ENCODE measurements around the gene FNDC11.
"Not testable (repeated sequence)": the region's sequence is repeated elsewhere in the genome, so short reads cannot be mapped to it uniquely, and the experiment has no call there.

Gene FNDC11

GRCh38 chr20:63585616-63586565 lies 31.9 kb downstream of the FNDC11 start:
- DNase-seq, result no peak

- no peak for DNase-seq
Observed at GRCh38 chr20:63586797-63587196, 32.8 kb downstream of the FNDC11 start.

GRCh38 chr20:63587256-63587655 lies 33.3 kb downstream of the FNDC11 start:
- no peak for DNase-seq

- no peak for DNase-seq
Observed at GRCh38 chr20:63587776-63588591, 34.0 kb downstream of the FNDC11 start.

GRCh38 chr20:63588641-63589041 lies 34.7 kb downstream of the FNDC11 start:
- DNase-seq, result no peak

GRCh38 chr20:63589261-63590217 lies 35.6 kb downstream of the FNDC11 start:
- no peak for DNase-seq

- no peak for DNase-seq
Observed at GRCh38 chr20:63590218-63591146, 36.5 kb downstream of the FNDC11 start.

GRCh38 chr20:63591147-63591533 lies 37.2 kb downstream of the FNDC11 start:
- no peak for DNase-seq

- no peak for DNase-seq
Observed at GRCh38 chr20:63591786-63592355, 37.9 kb downstream of the FNDC11 start.

GRCh38 chr20:63592661-63593060 lies 38.7 kb downstream of the FNDC11 start:
- no peak for DNase-seq

- DNase-seq, result no peak
Observed at GRCh38 chr20:63594043-63594561, 40.1 kb downstream of the FNDC11 start.

GRCh38 chr20:63595416-63596127 lies 41.6 kb downstream of the FNDC11 start:
- no peak for DNase-seq

GRCh38 chr20:63596423-63596822 lies 42.5 kb downstream of the FNDC11 start:
- no peak for DNase-seq

GRCh38 chr20:63597651-63598478 lies 43.9 kb downstream of the FNDC11 start:
- no peak for DNase-seq

- no peak for DNase-seq
Observed at GRCh38 chr20:63598479-63599395, 44.8 kb downstream of the FNDC11 start.

GRCh38 chr20:63599396-63600050 lies 45.6 kb downstream of the FNDC11 start:
- DNase-seq, result no peak

- not testable (repeated sequence) for DNase-seq
Observed at GRCh38 chr20:63601679-63602078, 47.7 kb downstream of the FNDC11 start.

- no peak for DNase-seq
Observed at GRCh38 chr20:63602321-63602720, 48.4 kb downstream of the FNDC11 start.

Data from NCI-H1048 (cell line).